Testis (tissue), 3 donors: ENCODE results near the gene CAMK2G. TPM values are rescaled to one million over a fixed set of nuclear protein-coding genes. Genes with fewer than 3 reads are reported as not detected.

Source experiments
- DNase-seq: peaks from one replicate; pipeline ENCODE4 v3.0.0-alpha.2; 2019
- H3K27ac ChIP-seq, 2 donors: fragments of 200-600 bp; sonication (generic); one replicate each; pipeline ENCODE4 v1.5.1; 2019
- H3K27me3 ChIP-seq: fragments of 200-600 bp; sonication (generic); one replicate; pipeline ENCODE4 v1.5.1; 2019
- H3K36me3 ChIP-seq: fragments of 200-600 bp; sonication (generic); one replicate; pipeline ENCODE4 v1.5.1; 2017; ENCODE audit warnings: low read depth; ENCODE audit errors: missing control alignments
- H3K4me1 ChIP-seq: fragments of 200-600 bp; sonication (generic); one replicate; pipeline ENCODE4 v1.5.1; 2019
- H3K4me3 ChIP-seq, 2 donors: fragments of 200-600 bp; sonication (generic); one replicate each; pipeline ENCODE4 v1.5.1; 2017 to 2019
- H3K9me3 ChIP-seq: fragments of 200-600 bp; sonication (generic); one replicate; pipeline ENCODE4 v1.5.1; 2017
- POLR2A ChIP-seq: fragments of 450-650 bp; IDR thresholded peaks from one replicate; pipeline ENCODE4 v1.6.1; 2017; ENCODE audit warnings: antibody characterized with exemption, mild to moderate bottlenecking, moderate library complexity
- WGBS, 2 donors: methylation state at CpG; one replicate each; pipeline ENCODE4 v1.1.5; 2018; 5-methylcytosine and 5-hydroxymethylcytosine counted together
- intact Hi-C: fragments of 100-400 bp; cut with DNase I; formaldehyde crosslinking; loops from one replicate; pipeline ENCODE4 v1.15.1; 2023; ENCODE audit warnings: low total_unique reads
- polyA plus RNA-seq: library from polyadenylated mRNA; stranded (reverse); fragments of 350-450 nt; fragmentation: Illumina TruSeq; extraction: RNeasy Lipid Tissue Mini Kit (QIAGEN cat#74804); gene quantifications from one replicate; pipeline ENCODE4 v1.2.3, GENCODE V29; 2014; ENCODE audit warnings: low read depth, low replicate concordance; ENCODE audit not compliant: insufficient read depth
- total RNA-seq, 2 donors: library from RNA; depleted of rRNA; stranded (reverse); fragments of >200 nt; gene quantifications; one replicate each; pipeline ENCODE4 v1.2.3, GENCODE V29; 2016
- TF ChIP-seq, protein P1 (sequence below), 3 experiments: fragments of 450-650 bp in 2 of 3; fragments of 200-600 bp in 1 of 3; sonication (generic) in 1 of 3; IDR thresholded peaks; one replicate each; pipeline ENCODE4 v1.5.1; 2016 to 2019; ENCODE audit warnings: antibody characterized with exemption in 3 of 3, mild to moderate bottlenecking in 2 of 3, moderate library complexity in 1 of 3

Gene CAMK2G
- total and polyA plus RNA-seq, 3 donors from 2014 or later: 16.5 to 29.7 (median 25.4) TPM

DNA sequence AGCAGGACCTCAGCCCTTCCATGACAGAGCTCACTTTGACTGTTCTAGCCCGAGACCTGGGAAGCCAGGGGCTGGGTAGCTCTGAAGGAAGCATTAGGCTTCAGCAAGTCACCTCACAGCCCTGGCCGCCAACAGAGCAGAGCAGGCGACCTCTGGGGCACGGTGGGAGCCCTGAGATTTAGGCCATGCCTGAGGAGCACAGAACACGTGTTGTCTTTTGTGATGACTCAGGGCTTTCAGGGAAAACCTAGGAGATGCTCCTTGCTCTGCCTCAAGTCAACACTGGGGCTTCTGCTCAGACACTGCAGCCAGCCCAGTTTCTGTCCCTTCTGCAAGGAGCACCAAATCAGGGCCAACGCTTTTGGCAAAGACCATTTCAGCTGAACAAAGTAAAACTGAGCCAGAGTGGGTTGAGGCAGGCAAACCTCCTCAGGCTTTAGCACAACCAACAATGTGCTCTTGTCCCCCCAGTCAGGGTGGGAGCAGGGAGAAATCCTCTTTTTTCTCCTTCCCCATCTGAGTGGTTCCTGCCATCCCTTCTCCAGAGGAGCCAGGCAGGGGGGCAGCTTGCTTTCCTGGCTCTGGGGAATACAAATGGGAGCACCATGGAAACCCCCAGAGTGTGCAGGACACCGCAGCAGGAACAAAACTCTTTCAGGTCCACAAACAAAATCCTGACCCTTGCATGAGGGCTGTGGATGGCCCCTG is 14.4 kb downstream of the CAMK2G start:
- Histone ChIP-seq H3K27ac (no peak overlapping the region), H3K4me1 (peaks cover 18% of the 10 kb centered on the region), H3K36me3 (no peaks in the 10 kb centered on the region), H3K9me3 (no peaks in the 10 kb centered on the region), H3K27me3 (no peaks in the 10 kb centered on the region), H3K4me3 (no peak overlapping the region)
- no peak for DNase-seq
- WGBS, 2 donors: 77% methylated on average over 5 to 7 of the region's 7 CpGs
- TF ChIP-seq, protein P1, sequence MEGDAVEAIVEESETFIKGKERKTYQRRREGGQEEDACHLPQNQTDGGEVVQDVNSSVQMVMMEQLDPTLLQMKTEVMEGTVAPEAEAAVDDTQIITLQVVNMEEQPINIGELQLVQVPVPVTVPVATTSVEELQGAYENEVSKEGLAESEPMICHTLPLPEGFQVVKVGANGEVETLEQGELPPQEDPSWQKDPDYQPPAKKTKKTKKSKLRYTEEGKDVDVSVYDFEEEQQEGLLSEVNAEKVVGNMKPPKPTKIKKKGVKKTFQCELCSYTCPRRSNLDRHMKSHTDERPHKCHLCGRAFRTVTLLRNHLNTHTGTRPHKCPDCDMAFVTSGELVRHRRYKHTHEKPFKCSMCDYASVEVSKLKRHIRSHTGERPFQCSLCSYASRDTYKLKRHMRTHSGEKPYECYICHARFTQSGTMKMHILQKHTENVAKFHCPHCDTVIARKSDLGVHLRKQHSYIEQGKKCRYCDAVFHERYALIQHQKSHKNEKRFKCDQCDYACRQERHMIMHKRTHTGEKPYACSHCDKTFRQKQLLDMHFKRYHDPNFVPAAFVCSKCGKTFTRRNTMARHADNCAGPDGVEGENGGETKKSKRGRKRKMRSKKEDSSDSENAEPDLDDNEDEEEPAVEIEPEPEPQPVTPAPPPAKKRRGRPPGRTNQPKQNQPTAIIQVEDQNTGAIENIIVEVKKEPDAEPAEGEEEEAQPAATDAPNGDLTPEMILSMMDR (IDR thresholded peaks at IDR 0.05): no peak
- no peak for TF ChIP-seq POLR2A
- intact Hi-C loops: no loop called here

DNA sequence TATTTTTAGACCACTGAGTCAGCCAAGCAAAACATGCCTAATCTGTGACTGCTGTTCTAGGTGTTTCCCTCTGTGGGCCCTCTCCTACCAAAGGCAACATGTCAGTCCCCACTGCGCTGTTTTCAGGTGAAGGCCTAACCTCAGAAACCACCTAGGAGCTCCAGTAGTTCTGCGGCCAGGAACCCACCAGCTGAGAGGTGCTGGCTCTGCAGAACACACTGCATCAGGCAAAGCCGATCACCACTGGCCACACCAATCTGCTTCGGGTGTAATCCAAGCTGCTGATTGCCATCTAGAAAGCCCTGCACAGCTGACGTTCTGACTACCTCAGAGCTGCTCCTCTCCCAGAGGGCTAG is 14.9 kb downstream of the CAMK2G start:
- Histone ChIP-seq H3K4me3 (no peak overlapping the region), H3K36me3 (no peaks in the 10 kb centered on the region), H3K9me3 (no peaks in the 10 kb centered on the region), H3K27ac (no peak overlapping the region), H3K27me3 (no peaks in the 10 kb centered on the region), H3K4me1 (peaks cover 18% of the 10 kb centered on the region)
- no peak for DNase-seq
- TF ChIP-seq, protein P1 (IDR thresholded peaks at IDR 0.05): no peak
- TF ChIP-seq POLR2A: no peak
- intact Hi-C loops: no loop called here
- WGBS, 2 donors: 76 to 86% methylated on average over 1 to 5 of the region's 5 CpGs

DNA sequence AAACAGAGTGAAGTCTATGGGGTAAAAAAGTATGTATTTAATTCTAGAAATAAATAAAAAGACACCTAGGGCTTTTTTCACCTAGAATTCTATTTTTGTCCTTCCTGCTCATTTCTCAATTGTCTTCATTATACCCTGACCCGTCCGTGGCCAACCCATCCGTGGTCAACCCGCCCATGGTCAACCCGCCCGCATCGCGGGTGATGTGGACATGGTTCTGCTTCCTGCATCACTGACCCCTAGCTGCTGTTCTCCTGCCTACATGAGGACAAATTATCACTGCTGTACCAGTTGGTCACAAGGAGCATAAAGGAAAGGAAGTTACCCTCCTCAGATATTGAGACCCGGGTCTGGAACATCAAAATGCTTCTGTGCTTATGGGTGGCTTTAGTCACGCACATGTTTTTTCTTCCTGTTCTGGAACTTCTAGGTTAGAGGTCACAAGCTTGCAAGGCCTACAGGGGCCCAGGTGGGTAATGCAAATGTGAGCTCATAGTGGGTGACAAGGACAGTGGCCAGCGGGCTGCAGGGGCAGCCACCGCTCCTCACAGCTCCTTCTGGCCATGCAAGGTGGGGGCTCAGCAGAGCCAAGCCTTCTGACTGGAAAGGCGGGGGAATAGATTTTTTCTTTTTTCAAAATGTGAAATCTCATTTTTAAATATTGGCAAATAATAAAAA is 15.5 kb downstream of the CAMK2G start:
- no peak overlapping the region for H3K4me3 ChIP-seq
- WGBS, 2 donors: 87 to 88% methylated on average over 13 of the region's 13 CpGs
- H3K27me3 ChIP-seq: no peaks in the 10 kb centered on the region
- no peak for TF ChIP-seq POLR2A
- TF ChIP-seq, protein P1 (IDR thresholded peaks at IDR 0.05): no peak
- no peaks in the 10 kb centered on the region for H3K9me3 ChIP-seq
- no peak for DNase-seq
- H3K4me1 ChIP-seq: peaks cover 18% of the 10 kb centered on the region
- no peaks in the 10 kb centered on the region for H3K36me3 ChIP-seq
- intact Hi-C loops: no loop called here
- H3K27ac ChIP-seq: no peak overlapping the region

DNA sequence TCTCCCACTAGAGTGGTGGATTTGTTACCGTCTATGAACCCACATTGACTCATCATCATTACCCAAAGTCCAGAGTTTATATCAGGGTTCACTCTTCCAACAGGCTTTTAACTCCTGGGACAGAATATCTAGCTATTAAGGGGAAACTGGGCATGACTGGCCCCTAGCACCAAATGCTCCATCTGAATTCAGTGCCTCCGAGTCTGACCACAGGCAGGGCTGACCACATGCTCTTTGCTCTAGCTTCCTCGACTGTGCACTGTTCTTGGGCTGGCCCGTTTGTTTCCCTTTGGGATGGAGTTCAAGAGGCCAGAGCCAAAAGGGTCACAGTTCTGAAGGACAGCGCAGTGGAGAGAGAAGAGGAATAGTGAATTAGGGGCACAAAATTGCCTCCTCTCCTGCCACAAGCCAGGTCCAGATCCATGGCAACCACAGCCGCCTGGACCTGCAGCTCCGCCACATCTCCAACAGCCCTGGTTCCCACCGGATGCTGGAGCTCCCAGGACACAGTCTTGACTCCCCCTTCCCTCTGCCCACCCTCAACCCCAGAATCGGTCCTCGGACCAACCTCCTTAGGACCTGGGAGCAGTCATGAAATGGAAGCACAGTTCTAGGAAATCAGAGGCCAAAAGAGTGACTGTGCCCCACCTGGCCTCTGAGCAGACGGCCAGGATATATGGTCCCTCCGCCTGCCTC is 16.2 kb downstream of the CAMK2G start:
- WGBS, 2 donors: 90 to 91% methylated on average over 10 to 12 of the region's 12 CpGs
- Histone ChIP-seq H3K9me3 (no peaks in the 10 kb centered on the region), H3K27ac (no peak overlapping the region), H3K4me3 (no peak overlapping the region), H3K36me3 (no peaks in the 10 kb centered on the region), H3K27me3 (no peaks in the 10 kb centered on the region), H3K4me1 (peaks cover 18% of the 10 kb centered on the region)
- intact Hi-C loops: no loop called here
- no peak for TF ChIP-seq POLR2A
- TF ChIP-seq, protein P1 (IDR thresholded peaks at IDR 0.05): no peak
- no peak for DNase-seq
